CMK (cell line): ENCODE data around the gene AMIGO3.

ENCODE experiments used
- DNase-seq: peaks from one replicate; pipeline ENCODE4 v3.0.0-alpha.2; 2010; ENCODE audit warnings: low read depth

AMIGO3 gene

DNA sequence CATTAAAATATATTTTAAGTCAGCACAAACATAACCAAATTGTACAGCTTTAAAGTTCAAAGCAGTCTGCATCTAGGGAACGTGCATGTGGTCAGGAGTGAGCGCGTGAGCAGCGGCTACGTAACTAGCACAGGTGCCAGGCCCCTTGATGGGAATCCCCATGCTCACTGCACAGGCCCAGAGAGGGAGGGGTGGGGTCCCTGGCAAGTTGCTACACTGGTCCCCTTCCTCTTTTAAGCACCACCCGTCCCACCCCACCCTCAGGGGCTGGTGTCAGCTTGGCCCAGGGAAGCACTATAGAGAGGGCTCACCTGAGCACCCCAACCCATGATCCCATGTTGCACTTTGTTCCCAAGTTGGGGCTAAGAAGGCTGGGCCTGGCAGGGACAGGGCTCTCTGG is 5.1 kb upstream of the AMIGO3 start:
- DNase-seq: no peak

DNA sequence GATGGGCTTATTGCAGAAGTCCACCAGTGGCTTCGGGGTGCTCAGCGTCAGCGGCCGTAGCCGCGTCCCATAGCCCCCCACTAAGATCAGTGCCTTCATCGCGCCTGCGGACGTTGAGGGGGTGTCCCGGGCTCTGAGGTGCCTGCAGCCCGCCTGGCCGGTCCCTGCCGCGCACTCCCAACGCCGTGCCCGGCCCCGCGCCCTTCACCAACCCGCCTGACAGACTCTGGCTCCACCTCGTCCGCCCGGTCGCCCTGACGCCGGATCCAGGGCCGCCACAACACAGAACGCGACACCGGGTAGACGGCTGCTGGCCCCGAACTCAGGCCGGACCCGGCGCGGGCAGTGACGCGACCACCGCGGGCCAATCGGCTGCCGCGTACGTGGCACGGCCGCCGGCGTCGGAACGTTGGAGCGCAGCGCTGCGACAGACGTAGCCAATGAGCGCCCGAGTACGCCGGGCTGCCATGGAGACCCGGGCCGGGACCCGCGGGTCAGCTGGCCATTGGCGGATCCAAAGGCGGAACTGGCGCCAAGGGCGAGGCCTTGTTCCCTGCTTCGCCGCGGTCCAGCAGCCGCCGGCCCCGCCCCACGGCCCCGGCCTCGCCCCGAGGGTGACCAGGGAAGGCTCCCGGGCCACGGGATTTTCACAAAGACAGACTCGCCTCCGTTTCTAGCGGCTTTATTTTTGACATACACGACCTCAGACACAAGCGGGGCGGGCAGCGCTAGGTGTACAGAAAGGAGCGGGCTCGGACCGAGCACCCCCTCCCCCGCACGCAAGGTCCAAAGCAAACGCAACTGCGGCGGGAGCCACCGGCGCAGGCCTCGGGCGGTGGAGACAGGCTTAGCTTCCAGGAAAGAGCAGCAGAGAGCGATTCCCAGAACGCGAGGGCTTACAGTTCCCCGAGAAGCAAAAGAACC is 4.4 kb upstream of the AMIGO3 start, which contains the start of gene GMPPB:
GMPPB (minus strand) TSS at position 324 of the 924 bp plus-strand sequence; CDS start at position 99, 225 bp downstream.
- DNase-seq: peak; percentile 87

DNA sequence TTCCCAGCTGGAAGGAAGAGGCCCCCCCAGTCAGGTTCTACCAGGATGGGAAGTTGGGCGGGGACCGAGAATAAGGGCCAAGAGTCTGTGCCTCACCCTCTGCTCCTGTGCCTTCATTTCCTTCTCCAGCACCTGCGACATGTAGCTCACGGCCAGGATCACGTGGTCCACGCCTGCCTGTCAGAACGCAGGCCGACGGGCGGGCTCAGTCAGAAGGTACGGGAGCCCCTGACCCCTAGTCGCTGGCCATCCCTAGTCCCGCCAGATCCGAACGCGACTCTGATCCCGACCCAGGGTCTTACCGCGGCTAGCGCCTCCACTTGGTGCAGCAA is 3.8 kb upstream of the AMIGO3 start:
- DNase-seq: no peak

DNA sequence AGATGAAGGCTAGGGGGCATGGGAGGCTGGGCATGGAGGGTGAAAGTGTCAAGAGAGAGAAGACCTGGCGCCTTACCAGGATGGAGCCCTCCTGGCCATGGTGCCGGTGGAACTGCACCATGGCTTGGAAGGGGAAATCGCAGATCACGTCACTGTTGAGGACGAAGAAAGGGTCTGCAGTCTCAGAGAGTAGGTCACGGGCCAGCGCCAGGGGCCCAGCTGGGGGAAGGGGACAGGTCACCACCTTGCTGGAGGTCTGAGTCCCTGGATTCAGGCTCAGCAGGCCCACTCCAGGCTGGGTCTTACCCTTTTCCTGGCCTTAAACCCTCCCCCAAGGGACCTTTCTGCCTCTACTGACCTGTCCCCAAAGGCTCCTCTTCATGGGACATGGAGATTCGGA is 3.4 kb upstream of the AMIGO3 start:
- no peak for DNase-seq

DNA sequence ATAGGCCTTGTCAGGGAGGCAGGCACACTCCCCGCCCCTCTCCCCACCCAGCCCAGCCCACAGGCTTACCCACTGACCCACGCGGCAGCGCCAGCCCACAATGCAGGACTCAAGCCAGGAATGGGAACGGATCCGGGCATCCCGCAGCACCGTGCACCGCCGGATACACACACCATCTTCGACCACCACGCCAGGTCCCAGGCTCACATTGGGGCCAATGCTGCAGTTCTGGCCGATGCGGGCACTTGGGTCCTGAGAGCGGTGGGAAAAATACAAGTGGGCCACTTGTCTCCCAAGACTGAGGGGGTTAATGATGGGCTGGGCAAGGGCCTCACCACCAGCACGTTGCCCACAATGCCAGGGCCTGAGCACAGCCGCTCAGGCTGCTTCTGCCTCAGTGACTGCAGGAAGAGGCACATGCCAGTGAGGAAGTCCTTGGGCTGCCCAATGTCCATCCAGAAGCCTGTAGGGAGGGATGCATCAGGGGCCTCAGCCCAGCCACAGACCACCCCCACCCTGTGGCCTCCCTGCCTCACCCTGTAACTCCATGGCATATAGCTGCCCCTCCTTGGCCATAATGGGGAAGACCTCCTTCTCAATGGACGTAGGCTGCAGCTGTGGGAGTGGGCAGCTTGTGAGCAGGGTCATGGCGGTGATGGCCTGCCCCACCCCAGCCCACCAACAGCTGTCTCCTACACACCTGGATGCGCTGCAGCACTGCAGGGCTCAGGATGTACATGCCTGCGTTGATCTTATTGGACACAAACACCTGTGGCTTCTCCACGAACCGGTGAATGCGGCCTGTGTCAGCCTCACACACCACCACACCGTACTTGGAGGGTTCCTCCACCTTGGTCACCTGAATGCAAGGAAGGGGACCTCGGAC is 2.7 kb upstream of the AMIGO3 start:
- no peak for DNase-seq

DNA sequence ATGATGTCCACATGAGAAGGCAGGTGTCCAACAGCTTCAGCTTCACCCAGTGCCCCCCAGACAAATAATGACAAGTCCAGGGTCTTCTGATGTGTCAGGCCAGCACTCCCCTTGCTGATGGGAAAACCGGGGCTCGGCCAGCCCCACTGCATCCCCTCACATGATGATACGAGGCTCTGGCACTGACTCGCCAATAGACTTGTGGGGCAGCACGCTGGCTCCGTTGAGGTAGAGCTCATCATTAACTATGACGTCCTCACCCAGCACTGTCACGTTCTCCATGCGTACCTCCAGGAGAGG is 2.1 kb upstream of the AMIGO3 start:
- no peak for DNase-seq

DNA sequence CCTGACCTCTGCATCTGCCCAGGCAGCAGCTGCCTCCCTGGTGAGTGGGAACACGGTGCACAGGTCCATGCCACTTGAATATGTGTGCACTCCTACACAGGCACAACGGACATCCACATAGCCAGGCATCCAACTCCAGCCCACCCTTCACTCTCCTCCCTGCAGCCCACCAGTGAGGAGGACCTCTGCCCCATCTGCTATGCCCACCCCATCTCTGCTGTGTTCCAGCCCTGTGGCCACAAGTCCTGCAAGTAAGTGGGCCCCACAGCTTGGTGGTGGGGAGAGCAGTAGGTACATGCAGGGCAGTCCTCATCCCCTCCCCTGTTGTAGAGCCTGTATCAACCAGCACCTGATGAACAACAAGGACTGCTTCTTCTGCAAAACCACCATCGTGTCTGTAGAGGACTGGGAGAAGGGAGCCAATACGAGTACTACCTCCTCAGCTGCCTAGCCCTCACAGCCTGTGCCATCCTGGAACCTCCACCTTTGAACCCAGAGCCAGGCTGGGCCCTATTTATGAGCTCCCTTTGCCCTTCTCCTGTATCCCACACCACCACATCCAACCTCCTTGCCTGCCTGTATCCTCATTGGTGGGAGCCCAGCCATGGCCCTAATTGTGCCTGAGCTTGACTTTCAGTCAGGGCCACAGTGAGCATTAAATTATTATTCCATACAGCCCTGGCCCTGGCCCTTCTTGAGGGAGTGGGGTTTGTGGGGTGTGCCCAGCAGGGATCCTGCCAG is 1.5 kb upstream of the AMIGO3 start:
- DNase-seq: no peak

DNA sequence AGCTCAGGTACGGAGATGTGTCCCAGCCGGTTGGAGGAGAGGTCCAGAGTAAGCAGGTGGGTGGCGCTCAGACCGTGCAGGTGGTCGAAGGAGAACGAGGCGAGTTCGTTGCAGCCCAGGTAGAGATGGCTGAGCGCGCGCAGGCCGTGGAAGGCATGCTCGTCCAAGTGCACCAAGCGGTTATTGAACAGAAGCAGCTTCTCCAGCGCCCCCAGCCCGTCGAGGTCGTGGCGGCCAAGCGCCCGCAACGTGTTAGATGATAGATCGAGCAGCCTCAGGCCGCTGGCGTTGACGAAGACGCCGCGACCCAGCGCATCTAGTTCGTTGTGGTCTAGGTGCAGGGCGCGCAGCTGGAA is 648 bp downstream of the AMIGO3 start:
- no peak for DNase-seq

DNA sequence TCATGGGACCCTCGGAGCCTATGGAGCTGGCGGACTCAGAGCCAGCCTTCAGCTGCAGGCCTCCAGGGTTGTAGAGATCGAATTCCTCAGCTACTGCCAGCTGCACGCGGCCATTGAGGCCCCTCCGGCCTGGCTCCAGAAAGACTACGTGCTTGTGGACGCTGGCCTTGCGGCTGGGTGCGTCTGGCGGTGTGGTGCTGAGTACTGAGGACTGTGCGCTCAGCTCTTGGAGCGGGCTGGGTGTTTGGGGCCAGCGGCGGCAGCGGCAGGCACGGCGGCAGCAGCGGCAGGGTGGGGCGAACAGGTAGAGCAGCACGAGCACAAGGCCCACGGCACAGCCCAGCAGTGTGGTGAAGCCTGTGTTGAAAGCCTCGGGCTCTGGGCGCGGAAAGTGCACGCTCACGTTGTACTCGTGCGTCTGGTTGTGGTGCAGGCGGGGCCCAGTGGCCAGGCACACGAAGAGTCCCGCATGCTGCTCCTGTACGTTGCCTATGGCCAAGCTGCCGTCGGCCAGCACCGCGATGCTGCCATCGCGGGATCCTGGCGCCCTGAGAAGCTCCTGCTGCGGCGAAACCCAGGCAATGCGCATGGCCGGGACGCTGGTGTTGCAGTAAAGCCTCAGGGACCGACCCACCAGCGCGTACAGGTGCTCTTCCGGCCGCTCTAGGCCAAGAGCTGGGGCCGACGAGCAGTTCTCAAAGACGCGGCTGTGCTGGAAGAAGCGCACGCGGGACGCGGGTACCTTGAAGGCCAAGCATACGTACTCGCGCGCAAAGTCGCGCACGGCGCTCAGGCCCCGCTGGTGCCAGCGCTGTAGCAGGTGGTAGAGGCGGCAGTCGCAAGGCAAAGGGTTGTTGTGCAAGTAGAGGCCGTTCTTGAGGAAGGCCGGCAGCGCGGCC is 1.3 kb downstream of the AMIGO3 start:
- no peak for DNase-seq

DNA sequence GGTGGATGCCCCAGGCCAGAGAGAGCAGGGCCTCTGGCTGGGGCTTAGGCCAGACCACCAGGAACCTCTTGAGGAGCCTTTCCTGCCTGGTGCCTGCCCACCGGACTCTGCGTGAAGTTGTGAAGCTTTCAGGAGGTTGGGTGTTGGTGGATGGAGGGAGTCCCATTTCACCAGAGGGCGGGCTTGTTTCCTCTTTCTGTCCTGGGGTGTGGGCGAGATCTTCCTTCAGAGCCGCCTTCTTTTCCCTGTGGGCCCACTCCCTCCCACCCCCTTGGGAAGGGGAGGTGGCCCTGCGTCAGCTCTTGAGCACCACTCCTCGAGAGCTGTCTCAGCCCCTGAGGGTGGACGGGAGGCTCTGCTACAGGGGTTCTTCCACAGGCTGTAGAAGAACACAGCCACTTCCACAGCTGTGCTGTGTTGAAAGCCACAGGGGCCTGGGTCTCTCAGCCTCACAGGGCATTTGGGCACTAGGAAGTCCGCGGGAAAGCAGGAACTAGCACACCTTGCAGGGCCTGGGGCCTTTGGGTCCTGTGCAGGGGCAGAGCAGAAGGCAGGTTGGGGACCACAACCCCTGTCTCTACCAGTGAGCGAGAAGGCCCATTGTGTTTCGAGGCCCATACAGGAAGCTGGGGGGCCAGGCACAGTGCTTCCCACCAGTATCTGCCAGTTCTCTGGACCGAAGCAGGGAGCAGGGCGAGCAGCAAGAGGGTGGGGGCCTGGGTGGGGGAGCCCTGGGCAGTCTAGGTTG is 2.1 kb downstream of the AMIGO3 start:
- DNase-seq: no peak

DNA sequence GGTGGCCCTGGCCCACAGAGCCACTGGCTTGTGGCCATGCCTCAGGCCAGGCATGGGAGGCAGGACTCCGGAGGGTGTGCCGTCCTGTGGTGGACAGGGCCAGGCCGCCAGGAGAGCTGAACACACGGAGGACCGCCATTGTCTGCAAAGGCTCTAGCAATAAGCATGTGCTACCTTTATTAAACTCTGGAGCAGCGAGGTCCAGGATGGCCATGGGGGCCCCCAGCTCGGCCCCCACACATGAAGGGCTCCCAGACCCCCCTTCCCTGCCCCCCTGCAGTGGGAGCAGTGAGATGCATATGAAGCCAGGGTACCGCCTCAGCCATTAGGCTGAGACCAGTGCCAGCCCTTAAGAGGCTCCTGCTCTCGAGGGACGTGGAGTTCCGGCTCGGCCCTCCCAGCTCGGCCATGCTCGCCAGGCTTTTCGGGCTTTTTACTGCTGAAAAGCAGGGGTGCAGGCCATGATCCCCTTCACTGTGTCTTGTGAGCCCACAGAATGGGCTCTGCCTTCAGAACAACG is 2.7 kb downstream of the AMIGO3 start:
- DNase-seq: no peak

DNA sequence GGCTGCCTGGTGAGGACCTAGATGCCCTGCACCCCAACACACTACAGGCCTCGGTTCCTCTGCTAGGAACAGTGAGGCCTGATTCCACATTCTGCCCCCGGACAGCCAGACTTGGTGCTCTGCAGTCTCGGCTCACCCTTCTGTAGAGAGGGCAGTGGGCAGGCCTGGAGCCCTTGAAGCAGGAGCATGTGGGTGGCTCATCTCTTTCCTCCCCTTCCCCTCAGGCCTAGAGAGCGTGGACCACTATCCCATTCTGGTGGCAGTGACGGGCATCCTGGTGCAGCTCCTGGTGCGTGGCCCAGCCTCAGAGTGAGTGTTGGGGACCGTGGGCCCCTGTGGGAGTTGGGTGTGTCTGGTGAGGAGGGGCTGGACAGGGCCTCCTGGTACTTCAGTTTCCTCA is 3.3 kb downstream of the AMIGO3 start:
- DNase-seq: no peak

DNA sequence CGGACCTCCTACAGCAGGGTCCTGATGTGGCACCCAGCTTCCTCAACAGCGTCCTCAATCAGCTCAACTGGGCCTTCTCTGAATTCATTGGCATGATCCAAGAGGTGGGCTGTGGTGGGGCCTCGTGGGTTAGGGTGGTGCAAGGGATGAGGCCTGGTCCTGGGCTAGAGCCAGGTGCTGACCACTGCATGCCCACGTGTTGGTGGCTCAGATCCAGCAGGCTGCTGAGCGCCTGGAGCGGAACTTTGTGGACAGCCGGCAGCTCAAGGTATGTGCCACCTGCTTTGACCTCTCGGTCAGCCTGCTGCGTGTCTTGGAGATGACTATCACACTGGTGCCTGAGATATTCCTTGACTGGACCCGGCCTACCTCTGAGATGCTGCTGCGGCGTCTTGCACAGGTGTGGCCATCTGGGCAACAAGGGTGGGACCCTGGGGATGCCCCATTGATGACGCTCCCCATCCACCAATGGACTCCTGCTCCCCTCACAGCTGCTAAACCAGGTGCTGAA is 3.8 kb downstream of the AMIGO3 start:
- no peak for DNase-seq

DNA sequence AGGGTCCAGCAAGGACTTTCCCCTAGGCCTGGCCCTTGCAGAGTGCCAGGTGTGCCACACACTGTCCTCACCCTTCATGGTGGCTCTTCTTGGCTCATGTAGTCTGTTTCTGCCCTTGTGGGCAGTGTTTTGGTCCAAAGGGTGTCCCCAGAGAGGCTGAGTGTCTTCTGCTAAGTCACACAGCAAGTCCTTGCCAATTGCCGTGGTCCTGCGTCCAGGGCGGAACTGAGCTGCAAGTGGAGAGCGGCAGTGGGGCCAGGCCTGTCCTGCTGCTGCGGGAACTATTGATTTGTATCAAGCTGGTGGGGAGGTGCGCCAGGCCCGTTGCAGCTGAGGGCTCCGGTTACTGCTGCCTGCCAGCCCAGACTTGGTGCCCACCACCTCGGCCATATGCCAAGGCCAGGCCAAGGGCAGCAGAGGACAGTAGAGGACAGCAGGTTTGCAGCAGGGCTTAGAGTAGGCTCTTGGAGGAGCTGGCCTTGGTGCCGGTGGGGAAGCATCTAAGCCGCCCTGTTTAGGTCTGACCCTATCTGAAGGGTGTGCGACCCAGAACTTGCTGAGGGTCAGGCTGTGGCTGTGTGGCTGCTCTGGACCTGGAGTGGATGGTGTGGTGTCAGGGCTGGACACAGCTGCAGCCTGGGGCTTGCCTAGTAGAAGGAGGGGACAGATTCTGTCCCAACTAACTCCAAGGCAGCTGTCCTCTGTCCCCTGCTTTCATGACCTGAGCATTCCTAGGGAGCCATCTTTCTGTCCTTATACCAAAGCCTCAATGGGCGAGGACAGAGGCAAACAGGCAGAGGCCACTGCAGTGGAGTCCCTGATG is 4.5 kb downstream of the AMIGO3 start:
- no peak for DNase-seq

DNA sequence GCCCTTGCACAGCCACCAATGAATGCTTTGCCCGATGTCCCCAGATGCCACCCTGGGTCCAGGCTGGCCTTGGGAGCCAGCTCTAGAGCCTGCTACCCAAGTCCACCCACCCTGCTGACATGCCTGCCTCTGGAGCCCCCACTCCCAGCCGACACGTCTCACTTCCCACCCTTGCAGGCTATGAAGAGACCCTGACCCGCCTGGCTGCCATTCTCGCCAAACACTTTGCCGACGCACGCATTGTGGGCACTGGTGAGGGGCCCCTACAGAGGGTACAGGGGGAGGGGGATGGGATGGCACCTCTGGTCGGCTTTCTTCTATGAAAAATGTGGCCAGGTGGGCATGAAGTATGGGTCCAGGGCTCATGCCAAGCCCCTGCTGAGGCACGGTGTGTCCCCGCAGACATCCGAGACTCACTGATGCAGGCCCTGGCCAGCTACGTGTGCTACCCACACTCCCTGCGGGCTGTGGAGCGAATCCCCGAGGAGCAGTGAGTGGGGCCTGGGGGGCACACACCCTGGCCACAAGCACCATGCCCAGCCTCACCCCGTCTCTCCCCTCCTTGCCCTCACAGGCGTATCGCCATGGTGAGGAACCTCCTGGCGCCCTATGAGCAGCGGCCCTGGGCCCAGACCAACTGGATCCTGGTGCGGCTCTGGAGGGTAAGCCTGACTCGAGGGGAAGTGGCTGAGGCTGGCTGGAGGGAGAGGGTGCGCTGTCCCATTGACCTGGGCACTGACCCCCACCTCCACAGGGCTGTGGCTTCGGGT is 6.0 kb downstream of the AMIGO3 start:
- DNase-seq: no peak

DNA sequence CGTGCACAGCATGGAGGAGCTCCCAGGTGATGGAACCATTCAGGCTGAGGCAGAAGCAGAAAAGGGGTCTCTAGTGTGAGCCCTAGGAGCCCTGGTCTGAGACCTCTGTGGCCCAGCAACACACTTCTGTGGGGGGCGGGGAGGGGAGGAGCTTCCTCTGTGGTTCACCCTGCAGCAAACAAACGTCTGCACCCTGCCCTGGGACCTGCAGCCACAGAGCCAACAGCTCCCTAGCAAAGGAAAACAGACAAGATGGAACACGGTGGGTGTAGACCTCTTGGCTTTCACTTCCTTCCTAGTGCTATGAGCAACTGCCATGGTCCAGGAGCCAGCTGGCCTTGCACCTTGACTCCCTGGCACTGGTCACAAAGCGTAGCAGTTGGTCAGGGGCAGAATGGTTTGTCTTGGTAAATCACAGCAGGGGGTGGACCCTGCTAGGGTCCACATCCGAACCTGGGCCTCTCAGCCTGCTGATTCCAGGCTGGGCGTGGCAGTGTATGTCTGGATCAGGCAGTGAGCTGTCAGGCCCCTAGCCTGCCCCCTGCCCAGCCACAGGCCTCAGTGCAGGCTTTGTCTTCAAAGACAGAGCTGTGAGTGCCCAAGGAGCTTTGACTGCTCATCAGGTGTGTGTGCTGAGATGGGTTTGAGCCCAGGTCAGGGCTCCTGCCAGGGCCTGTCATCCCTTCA is 6.7 kb downstream of the AMIGO3 start:
- no peak for DNase-seq

DNA sequence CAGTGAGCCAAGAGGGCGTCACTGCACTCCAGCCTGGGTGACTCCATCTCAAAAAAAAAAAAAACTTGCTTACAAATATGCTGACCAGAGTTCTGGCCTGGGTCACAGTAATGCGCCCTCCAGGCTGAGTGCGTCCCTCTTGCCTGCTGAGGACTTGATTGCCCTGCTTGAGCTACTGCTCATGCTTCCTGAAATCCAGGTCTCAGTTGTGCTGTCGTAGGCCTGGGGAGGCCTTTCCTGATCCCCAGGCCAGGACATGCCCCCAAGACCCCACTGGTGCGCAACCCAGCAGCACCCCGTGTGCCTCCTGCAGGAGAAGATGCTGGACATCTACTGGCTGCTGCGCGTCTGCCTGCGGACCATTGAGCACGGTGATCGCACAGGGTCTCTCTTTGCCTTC is 7.3 kb downstream of the AMIGO3 start:
- no peak for DNase-seq

DNA sequence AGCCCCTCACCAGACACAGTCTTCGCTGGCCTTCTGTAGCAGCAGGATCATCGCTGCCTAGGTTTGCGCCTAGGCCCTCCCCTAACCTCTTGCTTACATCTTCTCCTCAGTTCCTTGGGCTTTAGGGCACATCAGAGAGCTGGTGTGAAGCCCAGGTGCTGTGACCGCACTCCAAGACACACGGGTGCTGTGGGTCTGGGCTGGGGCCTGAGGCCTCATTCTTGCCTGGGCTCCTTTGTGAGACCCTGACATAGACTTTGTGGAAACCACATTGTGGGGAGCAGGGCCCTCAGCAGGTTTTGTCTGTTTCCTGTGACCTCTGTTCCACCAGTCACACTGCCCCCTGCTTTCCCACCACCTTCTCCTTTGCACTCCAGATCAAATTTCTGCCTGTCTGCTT is 8.0 kb downstream of the AMIGO3 start:
- DNase-seq: no peak
